Nephron progenitor cell (in vitro differentiated cells): ENCODE results near the gene SLC22A13.

Experiments used
- DNase-seq: peaks from one replicate; pipeline ENCODE4 v3.0.0; 2021
- H3K27ac Mint-ChIP-seq: 2 replicates; pipeline ENCODE4 v1.8.0; 2021; ENCODE audit warnings: mild to moderate bottlenecking, moderate library complexity, mixed read lengths
- H3K27me3 Mint-ChIP-seq: 2 replicates; pipeline ENCODE4 v1.8.0; 2021; ENCODE audit warnings: mild to moderate bottlenecking, low read depth, mixed read lengths; ENCODE audit not compliant: poor library complexity
- H3K36me3 Mint-ChIP-seq: 2 replicates; pipeline ENCODE4 v1.8.0; 2021; ENCODE audit warnings: low read depth, mixed read lengths
- H3K4me1 Mint-ChIP-seq: 2 replicates; pipeline ENCODE4 v1.8.0; 2021; ENCODE audit warnings: mixed read lengths
- H3K4me3 Mint-ChIP-seq: 2 replicates; pipeline ENCODE4 v1.8.0; 2021; ENCODE audit warnings: mild to moderate bottlenecking, moderate library complexity, mixed read lengths
- H3K9me3 Mint-ChIP-seq: 2 replicates; pipeline ENCODE4 v1.8.0; 2021; ENCODE audit warnings: mild to moderate bottlenecking, moderate library complexity, mixed read lengths
- CTCF ChIP-seq: fragments of 200-600 bp; sonication (generic); IDR thresholded peaks from 2 replicates; pipeline ENCODE4 v1.5.0; 2021; ENCODE audit warnings: antibody characterized with exemption

Gene SLC22A13

GRCh38 chr3:38313263-38313662, 47.7 kb downstream of the SLC22A13 start:
- Mint-ChIP-seq H3K4me3 (no peak overlapping the region), H3K27me3 (peaks cover 28% of the 10 kb centered on the region), H3K27ac (no peak overlapping the region), H3K9me3 (no peaks in the 10 kb centered on the region), H3K4me1 (peaks cover 16% of the 10 kb centered on the region), H3K36me3 (no peaks in the 10 kb centered on the region)
- no peak for TF ChIP-seq CTCF
- DNase-seq: no peak

- H3K4me1 Mint-ChIP-seq: peaks cover 16% of the 10 kb centered on the region
- TF ChIP-seq CTCF: no peak
- H3K36me3 Mint-ChIP-seq: no peaks in the 10 kb centered on the region
- H3K27ac Mint-ChIP-seq: no peak overlapping the region
- DNase-seq: no peak
- no peak overlapping the region for H3K4me3 Mint-ChIP-seq
- H3K27me3 Mint-ChIP-seq: peaks cover 27% of the 10 kb centered on the region
- H3K9me3 Mint-ChIP-seq: no peaks in the 10 kb centered on the region
Observed at GRCh38 chr3:38313695-38314094, 48.1 kb downstream of the SLC22A13 start.

- no peaks in the 10 kb centered on the region for H3K36me3 Mint-ChIP-seq
- H3K9me3 Mint-ChIP-seq: no peaks in the 10 kb centered on the region
- no peak overlapping the region for H3K27ac Mint-ChIP-seq
- DNase-seq: no peak
- no peak overlapping the region for H3K4me3 Mint-ChIP-seq
- no peak for TF ChIP-seq CTCF
- peaks cover 22% of the 10 kb centered on the region for H3K27me3 Mint-ChIP-seq
- peaks cover 16% of the 10 kb centered on the region for H3K4me1 Mint-ChIP-seq
Observed at GRCh38 chr3:38314112-38314763, 48.6 kb downstream of the SLC22A13 start.

GRCh38 chr3:38314764-38315487, 49.3 kb downstream of the SLC22A13 start:
- H3K36me3 Mint-ChIP-seq: no peaks in the 10 kb centered on the region
- TF ChIP-seq CTCF: no peak
- H3K4me3 Mint-ChIP-seq: no peak overlapping the region
- peaks cover 15% of the 10 kb centered on the region for H3K27me3 Mint-ChIP-seq
- no peak for DNase-seq
- H3K27ac Mint-ChIP-seq: no peak overlapping the region
- no peaks in the 10 kb centered on the region for H3K9me3 Mint-ChIP-seq
- H3K4me1 Mint-ChIP-seq: peaks cover 16% of the 10 kb centered on the region

GRCh38 chr3:38315488-38316230, 50.0 kb downstream of the SLC22A13 start:
- DNase-seq: no peak
- H3K4me1 Mint-ChIP-seq: peaks cover 16% of the 10 kb centered on the region
- TF ChIP-seq CTCF: no peak
- H3K4me3 Mint-ChIP-seq: no peak overlapping the region
- no peaks in the 10 kb centered on the region for H3K9me3 Mint-ChIP-seq
- peaks cover 18% of the 10 kb centered on the region for H3K27me3 Mint-ChIP-seq
- no peaks in the 10 kb centered on the region for H3K36me3 Mint-ChIP-seq
- H3K27ac Mint-ChIP-seq: no peak overlapping the region
